Thyroid gland (tissue), 4 donors: ENCODE results near the gene BDH1.

ENCODE experiments used
- POLR2A ChIP-seq, 2 donors: fragments of 450-650 bp; IDR thresholded peaks; one replicate each; pipeline ENCODE4 v1.6.1; 2017; ENCODE audit warnings: antibody characterized with exemption in 2 of 2, mild to moderate bottlenecking in 2 of 2, moderate library complexity in 1 of 2
- TF ChIP-seq, protein P1 (sequence below), 6 experiments: fragments of 200-600 bp in 3 of 6; fragments of 450-650 bp in 3 of 6; sonication (generic) in 3 of 6; IDR thresholded peaks; one replicate each; pipeline ENCODE4 v1.5.1; 2016 to 2019; ENCODE audit warnings: antibody characterized with exemption in 6 of 6, mild to moderate bottlenecking in 2 of 6, inconsistent platforms in 1 of 6, moderate library complexity in 1 of 6

DNA sequence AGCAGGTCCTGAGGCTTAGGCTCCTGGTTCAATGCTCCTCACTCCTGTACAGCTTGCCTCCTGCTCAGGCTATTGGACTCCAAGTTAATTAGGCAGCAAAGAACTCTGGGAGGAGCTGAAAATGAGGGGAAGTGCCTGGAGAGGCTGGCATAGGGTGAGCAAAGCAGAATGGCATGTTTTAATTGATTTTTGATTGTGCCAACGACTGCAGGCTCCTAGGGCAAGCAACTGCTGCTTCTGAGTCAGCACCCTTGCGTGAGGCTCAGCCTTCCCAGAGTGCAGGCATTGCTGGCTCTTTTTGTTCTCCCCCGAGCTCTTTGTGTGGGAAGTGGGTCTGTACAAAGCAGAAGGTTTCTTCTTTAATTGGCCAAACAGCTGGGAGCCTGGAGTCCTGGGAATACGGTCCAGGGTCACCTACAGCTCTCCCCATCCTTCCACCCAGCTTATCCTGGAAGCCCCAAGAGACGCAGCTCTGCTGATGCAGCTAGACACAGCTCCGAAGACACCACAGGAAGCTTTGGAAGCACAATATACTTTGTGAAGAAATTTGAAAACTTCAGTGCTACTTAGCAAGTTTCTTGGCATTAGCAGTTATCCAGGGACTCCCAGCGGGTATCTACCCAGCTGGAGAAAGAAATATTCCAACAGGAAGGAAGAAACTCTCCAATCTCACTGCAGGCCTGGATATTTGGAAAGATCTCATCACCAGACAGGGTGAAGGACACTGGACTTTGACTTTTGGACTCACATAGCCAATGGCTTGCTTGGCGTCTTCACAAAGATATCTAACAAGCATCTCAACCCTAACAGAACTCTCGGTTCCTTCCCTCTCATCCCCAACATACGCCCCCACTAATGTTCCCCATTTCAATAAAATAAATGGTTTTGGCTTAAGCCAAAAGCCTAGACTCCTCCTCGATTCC is 76.8 kb downstream of the BDH1 start:
- TF ChIP-seq, protein P1, sequence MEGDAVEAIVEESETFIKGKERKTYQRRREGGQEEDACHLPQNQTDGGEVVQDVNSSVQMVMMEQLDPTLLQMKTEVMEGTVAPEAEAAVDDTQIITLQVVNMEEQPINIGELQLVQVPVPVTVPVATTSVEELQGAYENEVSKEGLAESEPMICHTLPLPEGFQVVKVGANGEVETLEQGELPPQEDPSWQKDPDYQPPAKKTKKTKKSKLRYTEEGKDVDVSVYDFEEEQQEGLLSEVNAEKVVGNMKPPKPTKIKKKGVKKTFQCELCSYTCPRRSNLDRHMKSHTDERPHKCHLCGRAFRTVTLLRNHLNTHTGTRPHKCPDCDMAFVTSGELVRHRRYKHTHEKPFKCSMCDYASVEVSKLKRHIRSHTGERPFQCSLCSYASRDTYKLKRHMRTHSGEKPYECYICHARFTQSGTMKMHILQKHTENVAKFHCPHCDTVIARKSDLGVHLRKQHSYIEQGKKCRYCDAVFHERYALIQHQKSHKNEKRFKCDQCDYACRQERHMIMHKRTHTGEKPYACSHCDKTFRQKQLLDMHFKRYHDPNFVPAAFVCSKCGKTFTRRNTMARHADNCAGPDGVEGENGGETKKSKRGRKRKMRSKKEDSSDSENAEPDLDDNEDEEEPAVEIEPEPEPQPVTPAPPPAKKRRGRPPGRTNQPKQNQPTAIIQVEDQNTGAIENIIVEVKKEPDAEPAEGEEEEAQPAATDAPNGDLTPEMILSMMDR (IDR thresholded peaks at IDR 0.05) = no peak
- no peak for TF ChIP-seq POLR2A (IDR thresholded peaks at IDR 0.05)
